OCI-LY3 (cell line): ENCODE results near the gene MED12L.

Experiments
- H2AFZ ChIP-seq: fragments of 200-600, 300-600 bp; shearing (Covaris generic); 2 replicates; pipeline ENCODE4 v1.6.0; 2014; ENCODE audit warnings: antibody characterized with exemption, low read depth, low read length
- H3K27ac ChIP-seq: fragments of 200-600, 300-600 bp; sonication (generic); 2 replicates; pipeline ENCODE4 v1.5.1; 2014; ENCODE audit warnings: mild to moderate bottlenecking, low read length, moderate library complexity, mixed read lengths
- H3K27me3 ChIP-seq: fragments of 200-600, 300-600 bp; sonication (generic); 2 replicates; pipeline ENCODE4 v1.6.1; 2014; ENCODE audit warnings: low read depth, low read length, mixed read lengths
- H3K36me3 ChIP-seq: fragments of 200-600, 300-600 bp; sonication (generic); replicated peaks from 2 replicates; pipeline ENCODE3; 2014; ENCODE audit warnings: low read depth, low read length, mixed read lengths
- H3K4me1 ChIP-seq: fragments of 300-600, 200-600 bp; sonication (generic); 2 replicates; pipeline ENCODE4 v1.6.1; 2014; ENCODE audit warnings: low read length, mixed read lengths
- H3K4me2 ChIP-seq: fragments of 200-600, 300-600 bp; sonication (generic); 2 replicates; pipeline ENCODE4 v1.6.1; 2014; ENCODE audit warnings: low read length, mixed read lengths
- H3K4me3 ChIP-seq: fragments of 300-600, 200-600 bp; sonication (generic); 2 replicates; pipeline ENCODE4 v1.5.1; 2014; ENCODE audit warnings: antibody characterized with exemption, mild to moderate bottlenecking, low read length, moderate library complexity
- H3K79me2 ChIP-seq: fragments of 300-600, 200-600 bp; shearing (Covaris generic); 2 replicates; pipeline ENCODE4 v1.6.1; 2014; ENCODE audit warnings: mild to moderate bottlenecking, low read length, mixed read lengths
- H3K9ac ChIP-seq: fragments of 300-600, 200-600 bp; shearing (Covaris generic); 2 replicates; pipeline ENCODE4 v1.6.0; 2014; ENCODE audit warnings: mild to moderate bottlenecking, low read length, moderate library complexity
- H3K9me3 ChIP-seq: fragments of 200-600, 300-600 bp; shearing (Covaris generic); 2 replicates; pipeline ENCODE4 v1.6.1; 2014; ENCODE audit warnings: low read length, mixed read lengths; ENCODE audit not compliant: insufficient read depth
- H4K20me1 ChIP-seq: fragments of 200-600, 300-600 bp; sonication (generic); 2 replicates; pipeline ENCODE4 v1.6.1; 2016; ENCODE audit warnings: low read length, mixed read lengths; ENCODE audit not compliant: insufficient read depth
- CTCF ChIP-seq: fragments of 200-600, 300-600 bp; sonication (generic); IDR thresholded peaks from 2 replicates; pipeline ENCODE4 v1.5.1; 2014; ENCODE audit warnings: antibody characterized with exemption, low read length, low read depth
- EZH2phosphoT487 ChIP-seq: fragments of 200-600 bp; shearing (Covaris generic); IDR thresholded peaks from 2 replicates; pipeline ENCODE4 v1.6.1; 2018; ENCODE audit warnings: antibody characterized with exemption, mixed run types, low read depth

The MED12L gene

GRCh38 chr3:151393146-151393830 is 307.8 kb downstream of the MED12L start:
- Histone ChIP-seq H3K27ac (no peak overlapping the region), H3K9ac (no peak overlapping the region), H3K36me3 (no peaks in the 10 kb centered on the region), H4K20me1 (no peaks in the 10 kb centered on the region), H3K4me1 (peaks cover 38% of the 10 kb centered on the region), H3K79me2 (no peaks in the 10 kb centered on the region), H3K27me3 (no peaks in the 10 kb centered on the region), H2AFZ (no peak overlapping the region), H3K4me2 (no peak overlapping the region), H3K4me3 (no peak overlapping the region), H3K9me3 (no peaks in the 10 kb centered on the region)
- TF ChIP-seq EZH2phosphoT487 = no peak
- no peak for TF ChIP-seq CTCF

DNA sequence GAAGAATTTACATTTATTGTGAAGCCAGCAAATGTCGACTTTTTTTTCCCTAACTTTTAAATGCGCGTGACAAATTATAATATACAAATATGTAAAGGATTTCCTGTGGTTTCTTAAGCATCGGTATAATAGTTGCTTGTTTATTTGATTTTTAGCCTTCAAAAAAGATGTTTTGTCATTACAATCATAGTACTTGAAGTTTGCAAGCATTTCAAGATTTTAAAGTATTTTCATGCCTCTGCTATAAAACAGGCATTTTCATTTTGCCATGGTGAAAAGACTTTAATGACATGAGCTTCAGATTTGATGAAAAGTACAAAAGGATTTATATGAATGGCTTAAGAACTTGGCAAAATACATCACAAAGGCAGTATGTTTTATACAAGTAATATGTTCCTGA is 308.5 kb downstream of the MED12L start:
- Histone ChIP-seq H4K20me1 (no peaks in the 10 kb centered on the region), H3K27ac (no peak overlapping the region), H3K4me3 (no peak overlapping the region), H3K9me3 (no peaks in the 10 kb centered on the region), H2AFZ (no peak overlapping the region), H3K4me2 (no peak overlapping the region), H3K79me2 (no peaks in the 10 kb centered on the region), H3K4me1 (peaks cover 36% of the 10 kb centered on the region), H3K9ac (no peak overlapping the region), H3K36me3 (peaks cover 2% of the 10 kb centered on the region), H3K27me3 (no peaks in the 10 kb centered on the region)
- TF ChIP-seq CTCF = no peak
- no peak for TF ChIP-seq EZH2phosphoT487

GRCh38 chr3:151394611-151395010 is 309.1 kb downstream of the MED12L start:
- Histone ChIP-seq H3K4me2 (no peak overlapping the region), H3K27me3 (no peaks in the 10 kb centered on the region), H3K9ac (no peak overlapping the region), H3K79me2 (no peaks in the 10 kb centered on the region), H2AFZ (no peak overlapping the region), H3K9me3 (no peaks in the 10 kb centered on the region), H3K36me3 (peaks cover 2% of the 10 kb centered on the region), H3K4me3 (no peak overlapping the region), H3K4me1 (peaks cover 37% of the 10 kb centered on the region), H4K20me1 (no peaks in the 10 kb centered on the region), H3K27ac (no peak overlapping the region)
- TF ChIP-seq EZH2phosphoT487 = no peak
- TF ChIP-seq CTCF = no peak

GRCh38 chr3:151395806-151396205 is 310.3 kb downstream of the MED12L start:
- H3K4me1 ChIP-seq = peaks cover 29% of the 10 kb centered on the region
- no peak overlapping the region for H3K27ac ChIP-seq
- H3K4me3 ChIP-seq = no peak overlapping the region
- H3K9me3 ChIP-seq = no peaks in the 10 kb centered on the region
- H3K36me3 ChIP-seq = peaks cover 2% of the 10 kb centered on the region
- H3K9ac ChIP-seq = no peak overlapping the region
- no peak overlapping the region for H2AFZ ChIP-seq
- TF ChIP-seq EZH2phosphoT487 (no peak), CTCF (no peak)
- no peaks in the 10 kb centered on the region for H4K20me1 ChIP-seq
- no peaks in the 10 kb centered on the region for H3K27me3 ChIP-seq
- H3K4me2 ChIP-seq = no peak overlapping the region
- H3K79me2 ChIP-seq = no peaks in the 10 kb centered on the region
